Tibial nerve (tissue), 3 donors: ENCODE results near the gene KCNJ18.
"Not testable (repeated sequence)": the region's sequence is repeated elsewhere in the genome, so short reads cannot be mapped to it uniquely, and the experiment has no call there.

ENCODE experiments used
- POLR2A ChIP-seq, 2 donors: fragments of 450-650 bp; IDR thresholded peaks; one replicate each; pipeline ENCODE4 v1.6.1; 2017; ENCODE audit warnings: antibody characterized with exemption in 2 of 2, mild to moderate bottlenecking in 2 of 2, moderate library complexity in 2 of 2
- TF ChIP-seq, protein P1 (sequence below), 5 experiments: fragments of 200-600 bp in 3 of 5; fragments of 450-650 bp in 2 of 5; sonication (generic) in 3 of 5; IDR thresholded peaks; one replicate each; pipeline ENCODE4 v1.5.1; 2016 to 2019; ENCODE audit warnings: antibody characterized with exemption in 5 of 5, mild to moderate bottlenecking in 3 of 5, moderate library complexity in 2 of 5

DNA sequence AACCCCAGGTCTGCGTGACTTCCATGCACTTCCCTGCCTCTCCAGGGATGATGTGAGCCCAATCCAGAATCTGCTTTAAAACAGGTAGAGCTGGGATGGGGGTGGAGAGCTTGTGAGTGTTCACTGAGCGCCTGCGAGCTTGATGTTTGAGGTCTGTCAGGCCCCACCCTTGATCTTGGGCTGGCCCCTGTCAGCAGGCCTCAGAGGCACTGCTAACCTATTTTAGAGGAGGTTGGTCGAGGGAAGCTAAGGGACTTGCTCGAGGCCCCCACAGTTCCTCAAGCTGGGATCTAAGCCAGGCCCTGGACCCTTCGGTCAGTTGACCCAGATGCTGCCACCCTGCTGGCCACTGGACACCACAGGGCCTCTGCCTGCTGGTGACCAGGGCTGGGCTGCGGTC is 14.8 kb downstream of the KCNJ18 start:
- TF ChIP-seq, protein P1, sequence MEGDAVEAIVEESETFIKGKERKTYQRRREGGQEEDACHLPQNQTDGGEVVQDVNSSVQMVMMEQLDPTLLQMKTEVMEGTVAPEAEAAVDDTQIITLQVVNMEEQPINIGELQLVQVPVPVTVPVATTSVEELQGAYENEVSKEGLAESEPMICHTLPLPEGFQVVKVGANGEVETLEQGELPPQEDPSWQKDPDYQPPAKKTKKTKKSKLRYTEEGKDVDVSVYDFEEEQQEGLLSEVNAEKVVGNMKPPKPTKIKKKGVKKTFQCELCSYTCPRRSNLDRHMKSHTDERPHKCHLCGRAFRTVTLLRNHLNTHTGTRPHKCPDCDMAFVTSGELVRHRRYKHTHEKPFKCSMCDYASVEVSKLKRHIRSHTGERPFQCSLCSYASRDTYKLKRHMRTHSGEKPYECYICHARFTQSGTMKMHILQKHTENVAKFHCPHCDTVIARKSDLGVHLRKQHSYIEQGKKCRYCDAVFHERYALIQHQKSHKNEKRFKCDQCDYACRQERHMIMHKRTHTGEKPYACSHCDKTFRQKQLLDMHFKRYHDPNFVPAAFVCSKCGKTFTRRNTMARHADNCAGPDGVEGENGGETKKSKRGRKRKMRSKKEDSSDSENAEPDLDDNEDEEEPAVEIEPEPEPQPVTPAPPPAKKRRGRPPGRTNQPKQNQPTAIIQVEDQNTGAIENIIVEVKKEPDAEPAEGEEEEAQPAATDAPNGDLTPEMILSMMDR (IDR thresholded peaks at IDR 0.05) = not testable (repeated sequence)
- TF ChIP-seq POLR2A (IDR thresholded peaks at IDR 0.05) = not testable (repeated sequence)
